GM13976 (cell line): ENCODE data around the gene SERPINB3.

ENCODE experiments used
- DNase-seq: peaks from one replicate; pipeline ENCODE4 v3.0.0; 2012; ENCODE audit warnings: low spot score
- in situ Hi-C: fragments of 300-500 bp; cut with MboI; formaldehyde crosslinking; loops from one replicate; pipeline ENCODE4 v1.12.0; 2022; ENCODE audit warnings: low sequenced_read_pairs, mixed read lengths, inconsistent platforms; ENCODE audit not compliant: unreplicated experiment
- TF ChIP-seq, protein P1 (sequence below): IDR thresholded peaks from 2 replicates; pipeline ENCODE4 v1.5.1; 2012; ENCODE audit warnings: borderline replicate concordance, mild to moderate bottlenecking; ENCODE audit not compliant: insufficient read depth; ENCODE audit errors: extremely low read depth, missing control alignments, control extremely low read depth

Gene SERPINB3

DNA sequence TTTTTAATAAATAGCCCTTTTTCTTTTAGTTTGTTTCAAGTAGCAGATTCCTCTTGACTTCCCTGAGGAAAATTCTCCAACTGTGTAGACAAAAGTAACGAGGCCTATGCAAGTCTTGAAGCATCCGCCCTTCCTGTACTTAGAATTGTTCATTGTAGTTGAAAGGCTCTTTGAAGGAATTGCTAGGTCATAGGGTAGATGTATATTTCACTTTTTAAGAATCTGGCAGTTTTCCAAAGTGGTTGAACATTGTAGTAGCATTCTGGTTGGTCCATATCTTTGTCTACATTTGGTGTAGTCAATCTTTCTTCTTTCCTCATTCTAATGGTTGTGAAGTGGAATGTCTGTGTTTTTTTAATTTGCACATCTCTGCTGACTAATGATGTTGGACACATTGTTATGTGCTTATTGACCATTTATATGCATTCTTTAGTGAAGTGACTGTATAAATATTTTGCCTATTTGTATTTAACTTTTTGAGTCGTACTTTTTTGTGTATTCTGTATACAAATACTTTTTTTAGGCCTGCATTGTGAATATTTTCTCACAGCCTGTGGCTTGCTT, 35.5 kb upstream of the SERPINB3 start:
- no peak for DNase-seq
- in situ Hi-C loops = no loop called here
- TF ChIP-seq, protein P1, sequence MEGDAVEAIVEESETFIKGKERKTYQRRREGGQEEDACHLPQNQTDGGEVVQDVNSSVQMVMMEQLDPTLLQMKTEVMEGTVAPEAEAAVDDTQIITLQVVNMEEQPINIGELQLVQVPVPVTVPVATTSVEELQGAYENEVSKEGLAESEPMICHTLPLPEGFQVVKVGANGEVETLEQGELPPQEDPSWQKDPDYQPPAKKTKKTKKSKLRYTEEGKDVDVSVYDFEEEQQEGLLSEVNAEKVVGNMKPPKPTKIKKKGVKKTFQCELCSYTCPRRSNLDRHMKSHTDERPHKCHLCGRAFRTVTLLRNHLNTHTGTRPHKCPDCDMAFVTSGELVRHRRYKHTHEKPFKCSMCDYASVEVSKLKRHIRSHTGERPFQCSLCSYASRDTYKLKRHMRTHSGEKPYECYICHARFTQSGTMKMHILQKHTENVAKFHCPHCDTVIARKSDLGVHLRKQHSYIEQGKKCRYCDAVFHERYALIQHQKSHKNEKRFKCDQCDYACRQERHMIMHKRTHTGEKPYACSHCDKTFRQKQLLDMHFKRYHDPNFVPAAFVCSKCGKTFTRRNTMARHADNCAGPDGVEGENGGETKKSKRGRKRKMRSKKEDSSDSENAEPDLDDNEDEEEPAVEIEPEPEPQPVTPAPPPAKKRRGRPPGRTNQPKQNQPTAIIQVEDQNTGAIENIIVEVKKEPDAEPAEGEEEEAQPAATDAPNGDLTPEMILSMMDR = no peak

DNA sequence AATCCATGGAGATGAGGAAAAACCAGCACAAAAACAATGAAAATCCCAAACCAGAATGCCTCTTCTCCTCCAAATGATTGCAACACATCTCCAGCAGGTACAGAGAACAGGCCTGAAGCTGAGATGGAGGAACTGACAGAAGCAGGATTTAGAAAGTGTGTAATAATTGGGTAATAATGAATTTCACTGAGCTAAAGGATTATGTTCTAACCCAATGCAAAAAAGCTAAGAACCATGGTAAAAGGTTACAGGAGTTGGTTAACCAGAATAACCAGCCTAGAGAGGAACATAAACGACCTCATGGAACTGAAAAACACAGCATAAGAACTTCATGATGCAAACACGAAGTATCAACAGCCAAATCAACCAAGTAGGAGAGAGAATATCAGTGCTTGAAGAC, 27.4 kb upstream of the SERPINB3 start:
- in situ Hi-C loops = no loop called here
- no peak for DNase-seq
- TF ChIP-seq, protein P1 = no peak

DNA sequence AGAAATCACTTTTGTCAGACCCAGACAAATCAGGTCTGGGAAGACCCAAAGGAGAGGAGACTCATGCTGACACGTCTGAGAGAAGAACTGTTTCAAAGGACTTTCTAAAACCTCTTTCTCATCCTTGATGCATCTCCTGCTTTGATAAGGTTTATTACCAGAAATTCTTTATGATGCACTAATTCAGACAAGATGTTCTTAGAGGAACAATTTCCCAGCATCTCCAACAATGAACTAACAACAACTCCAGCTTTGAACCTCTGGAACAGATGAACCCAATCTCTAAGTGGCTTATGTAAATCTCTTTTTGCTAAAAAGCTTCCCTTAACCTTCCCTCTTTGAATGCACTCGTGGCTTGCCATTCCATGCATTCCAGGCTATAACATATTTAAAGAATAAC, 25.2 kb upstream of the SERPINB3 start:
- DNase-seq = no peak
- TF ChIP-seq, protein P1 = no peak
- in situ Hi-C loops = no loop called here

DNA sequence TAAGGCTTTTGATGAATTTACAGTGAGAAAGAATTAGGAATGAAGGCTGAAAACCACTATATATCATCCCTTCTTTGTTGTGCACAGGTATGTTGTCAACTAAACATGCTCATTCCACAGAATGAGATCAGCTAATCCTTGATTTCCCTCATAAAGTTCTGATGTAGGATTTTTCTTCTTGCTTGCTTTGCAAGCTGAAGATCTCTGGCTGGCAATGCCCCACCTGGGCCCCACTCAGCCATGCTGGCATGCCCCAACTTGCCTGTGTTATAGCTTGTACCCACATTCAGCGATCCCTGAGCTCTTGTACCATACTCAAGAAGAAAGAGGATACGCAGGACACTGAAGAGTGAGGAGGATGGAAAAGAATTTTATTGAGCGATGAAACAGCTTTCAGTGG, 23.0 kb upstream of the SERPINB3 start:
- in situ Hi-C loops = no loop called here
- DNase-seq = no peak
- TF ChIP-seq, protein P1 = no peak

DNA sequence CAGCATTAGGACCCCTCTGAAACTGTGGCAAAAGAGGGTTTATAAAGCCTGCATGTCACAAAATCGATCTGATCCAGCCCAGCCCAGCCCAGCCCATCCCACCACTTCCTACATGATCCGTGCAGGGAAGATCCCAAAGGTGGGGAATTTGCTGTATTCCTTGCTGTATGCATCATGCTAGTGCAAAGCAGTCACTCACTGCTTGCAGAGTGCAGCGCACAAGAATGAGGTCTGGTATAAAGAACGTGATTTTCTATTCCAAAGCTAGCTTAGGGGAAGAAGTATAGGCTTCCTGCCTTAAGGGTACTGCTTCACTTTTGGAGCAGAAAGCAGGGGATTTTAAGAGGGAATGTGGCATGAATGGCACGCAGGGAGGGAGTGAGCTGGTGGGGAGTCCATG, 22.2 kb upstream of the SERPINB3 start:
- DNase-seq = no peak
- TF ChIP-seq, protein P1 = no peak
- in situ Hi-C loops = no loop called here

DNA sequence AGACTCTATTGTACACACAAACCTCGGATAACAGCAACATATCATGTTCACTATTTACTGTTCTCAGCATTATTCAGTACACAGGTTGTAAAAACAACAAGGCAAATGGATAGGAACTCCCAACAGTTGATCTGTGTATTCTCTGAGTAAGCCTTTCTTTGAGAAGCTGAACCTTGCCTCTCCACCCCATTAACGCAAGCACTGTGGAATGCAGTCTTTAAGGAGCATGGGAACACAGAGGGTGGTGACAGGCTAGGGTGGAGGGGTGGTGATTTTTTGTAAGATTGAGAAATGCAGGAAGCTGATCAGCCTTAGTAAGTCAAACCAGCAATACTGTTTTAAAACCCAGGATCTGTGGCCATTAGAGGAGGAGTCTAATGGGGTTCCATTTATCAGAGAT, 21.5 kb upstream of the SERPINB3 start:
- in situ Hi-C loops = no loop called here
- no peak for DNase-seq
- TF ChIP-seq, protein P1 = no peak

DNA sequence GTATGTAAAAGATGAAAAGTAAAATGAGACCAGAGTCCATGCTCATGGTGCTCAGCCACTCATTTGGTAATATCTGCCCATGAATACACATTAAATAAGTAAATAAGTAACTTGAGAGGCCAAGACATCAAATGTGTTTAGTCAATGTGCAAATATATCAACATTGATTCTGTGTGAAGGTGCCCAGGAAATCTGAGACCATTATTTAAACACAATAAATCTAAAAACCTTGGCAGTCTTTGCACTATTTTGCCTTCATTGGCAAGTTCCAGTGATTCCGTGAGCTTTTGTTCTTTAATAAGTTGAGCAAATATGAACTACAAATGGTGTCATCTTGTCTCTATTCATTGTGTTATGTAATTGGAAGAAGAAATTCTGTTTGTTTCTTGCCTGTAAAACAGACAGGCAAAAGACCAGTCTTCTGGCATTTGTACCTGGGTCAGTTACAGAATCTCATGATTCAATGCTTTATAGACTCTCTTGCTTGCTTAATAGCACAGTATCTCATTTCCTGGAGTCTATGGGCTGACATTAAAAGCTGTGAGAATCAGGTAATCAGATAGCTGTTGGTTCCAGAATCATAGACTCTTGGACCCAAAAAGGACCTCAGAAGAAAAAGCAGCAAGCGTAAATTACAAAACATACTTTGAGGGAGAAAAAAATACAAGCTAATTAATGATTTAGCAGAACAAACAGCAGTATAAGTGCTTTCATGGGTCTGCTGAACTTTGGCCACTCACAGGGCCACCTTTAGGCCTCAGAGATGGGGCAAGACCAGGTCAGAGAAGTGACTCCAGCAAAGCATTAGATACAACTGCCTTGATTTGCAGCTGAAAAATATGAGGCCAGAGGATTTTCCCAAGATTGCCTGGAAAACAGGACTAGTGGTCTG, 20.0 kb upstream of the SERPINB3 start:
- in situ Hi-C loops = no loop called here
- no peak for DNase-seq
- TF ChIP-seq, protein P1 = no peak
